RPMI7951 (cell line): Measurements from ENCODE around the gene MAEA. TPM values are rescaled to one million over a fixed set of nuclear protein-coding genes. Genes with fewer than 3 reads are reported as not detected.

ENCODE experiments used
- DNase-seq: peaks from one replicate; pipeline ENCODE4 v3.0.0-alpha.2; 2012; ENCODE audit warnings: low read depth
- total RNA-seq: library from RNA; depleted of rRNA; stranded (reverse); fragments of >200 nt; shearing (Covaris generic); gene quantifications from 2 replicates; pipeline ENCODE4 v1.2.3, GENCODE V29; 2014; rRNA removed

Gene MAEA
- total RNA-seq, 1 experiment from 2014 or later = 34.5 TPM

GRCh38 chr4:1379351-1379781 is 89.7 kb downstream of the MAEA start:
- DNase-seq = no peak

- no peak for DNase-seq
These were observed 90.2 kb downstream of the MAEA start for GRCh38 chr4:1379801-1380331.

GRCh38 chr4:1380368-1381151 is 90.9 kb downstream of the MAEA start:
- DNase-seq = no peak

- no peak for DNase-seq
These were observed 91.5 kb downstream of the MAEA start for GRCh38 chr4:1381181-1381621.

GRCh38 chr4:1381944-1382541 is 92.4 kb downstream of the MAEA start:
- DNase-seq = no peak

- no peak for DNase-seq
These were observed 93.4 kb downstream of the MAEA start for GRCh38 chr4:1382776-1383727.

GRCh38 chr4:1383728-1384591 is 94.3 kb downstream of the MAEA start:
- no peak for DNase-seq

- no peak for DNase-seq
These were observed 95.1 kb downstream of the MAEA start for GRCh38 chr4:1384675-1385372.

GRCh38 chr4:1385373-1386340 is 96.0 kb downstream of the MAEA start:
- DNase-seq = no peak

Other genes starting within 250 kb of the MAEA start
- not detected in 2 replicates for gene RNF212, start 176.3 kb upstream of the MAEA start, total RNA-seq
- gene SPON2, start 117.3 kb upstream of the MAEA start, total RNA-seq = 3.8 and 7.7 TPM in 2 replicates
- gene CTBP1, start 40.8 kb upstream of the MAEA start, total RNA-seq = 61.3 and 97.9 TPM in 2 replicates
- 1.2 and 2.6 TPM in 2 replicates for gene UVSSA, start 57.3 kb downstream of the MAEA start, total RNA-seq
- not detected in 2 replicates for gene NKX1-1, start 116.6 kb downstream of the MAEA start, total RNA-seq